B cell (primary cell): ENCODE data around the gene ADPRS. TPM values are rescaled to one million over a fixed set of nuclear protein-coding genes. Genes with fewer than 3 reads are reported as not detected.

Experiments used
- ATAC-seq: fragments of 200-7000 bp; cut with Tn5 transposase; one replicate; pipeline ENCODE4 v1.10.0; 2021; ENCODE audit warnings: low read depth, mild to moderate bottlenecking, moderate number of reproducible peaks, moderate library complexity
- CTCF ChIA-PET: fragments of 350-600 bp; sonication (Branson Sonifier 250); formaldehyde crosslinking; loops from one replicate; lab custom pipeline; 2021; ENCODE audit warnings: antibody characterized with exemption, inconsistent platforms; lab: Charles Lee
- POLR2A ChIA-PET: fragments of 350-600 bp; sonication (Branson Sonifier 250); formaldehyde crosslinking; loops from one replicate; lab custom pipeline; 2021; ENCODE audit warnings: antibody characterized with exemption; lab: Charles Lee
- DNase-seq: peaks from one replicate; pipeline ENCODE4 v3.0.0; 2013
- H2AFZ ChIP-seq: 2 replicates; pipeline ENCODE4 v1.6.1; 2012; ENCODE audit warnings: mild to moderate bottlenecking, low read depth, low read length; ENCODE audit not compliant: insufficient read depth, poor library complexity, severe bottlenecking
- H3K27ac ChIP-seq, 2 donors: 1 replicate in 1 of 2; 2 replicates in 1 of 2; pipeline ENCODE4 v1.5.1; 2012 to 2013; ENCODE audit warnings: low read length in 2 of 2, mild to moderate bottlenecking in 2 of 2, moderate library complexity in 1 of 2
- H3K27me3 ChIP-seq, 4 experiments: fragments of 200-600 bp in 1 of 4; sonication (generic) in 1 of 4; replicated peaks in 1 of 4; 1 replicate in 2 of 4; 2 replicates in 2 of 4; pipeline versions ENCODE4 v1.6.1 to v1.7.0; 2013 to 2016; ENCODE audit warnings: low read length in 3 of 4, mild to moderate bottlenecking in 2 of 4, mixed read lengths in 1 of 4, moderate library complexity in 1 of 4; ENCODE audit not compliant: insufficient read depth in 4 of 4, control insufficient read depth in 3 of 4; ENCODE audit errors: control extremely low read depth in 1 of 4
- H3K36me3 ChIP-seq, 2 experiments: replicated peaks in 1 of 2; 1 replicate in 1 of 2; 2 replicates in 1 of 2; pipeline versions ENCODE4 v1.6.1 to v1.7.1; 2013; ENCODE audit warnings: low read length in 1 of 2; ENCODE audit not compliant: insufficient read depth in 2 of 2, control insufficient read depth in 1 of 2; ENCODE audit errors: control extremely low read depth in 1 of 2, extremely low read depth in 1 of 2
- H3K4me1 ChIP-seq, 2 donors: fragments of 200-600 bp in 1 of 2; sonication (generic) in 1 of 2; 1 replicate in 1 of 2; 2 replicates in 1 of 2; pipeline versions ENCODE4 v1.5.1 to v1.6.1; 2013 to 2017; ENCODE audit warnings: low read length in 2 of 2; ENCODE audit not compliant: control insufficient read depth in 2 of 2, insufficient read depth in 2 of 2
- H3K4me2 ChIP-seq: replicated peaks from 2 replicates; pipeline ENCODE3; 2012; ENCODE audit warnings: mild to moderate bottlenecking, low read depth, low read length; ENCODE audit not compliant: poor library complexity, severe bottlenecking
- H3K4me3 ChIP-seq, 5 experiments: fragments of 200-600 bp in 1 of 5; sonication (generic) in 1 of 5; 1 replicate in 3 of 5; 2 replicates in 2 of 5; pipeline versions ENCODE4 v1.5.1 to v1.7.0; 2011 to 2016; ENCODE audit warnings: low read length in 4 of 5, mild to moderate bottlenecking in 4 of 5, low read depth in 2 of 5, control low read depth in 1 of 5, moderate library complexity in 1 of 5; ENCODE audit not compliant: insufficient read depth in 1 of 5; ENCODE audit errors: control extremely low read depth in 1 of 5, extremely low read depth in 1 of 5
- H3K79me2 ChIP-seq: fragments of 200-600 bp; sonication (generic); one replicate; pipeline ENCODE4 v1.6.0; 2016; ENCODE audit warnings: low read length; ENCODE audit not compliant: control insufficient read depth, insufficient read depth
- H3K9ac ChIP-seq: fragments of 200-600 bp; sonication (generic); 2 replicates; pipeline ENCODE4 v1.6.1; 2017; ENCODE audit warnings: mild to moderate bottlenecking, low read length, moderate library complexity
- H3K9me3 ChIP-seq, 3 donors: one replicate each; pipeline versions ENCODE4 v1.6.1 to v1.7.1; 2013; ENCODE audit warnings: low read length in 2 of 3; ENCODE audit not compliant: control insufficient read depth in 2 of 3, insufficient read depth in 1 of 3; ENCODE audit errors: control extremely low read depth in 1 of 3
- H4K20me1 ChIP-seq: 2 replicates; pipeline ENCODE4 v1.6.0; 2012; ENCODE audit warnings: mild to moderate bottlenecking, low read length; ENCODE audit not compliant: insufficient read depth, control insufficient read depth, poor library complexity, severe bottlenecking
- H3K27ac Mint-ChIP-seq: one replicate; pipeline ENCODE4 v1.8.0; 2021; ENCODE audit warnings: mixed read lengths
- H3K27me3 Mint-ChIP-seq: one replicate; pipeline ENCODE4 v1.8.0; 2021; ENCODE audit warnings: mixed read lengths
- H3K4me1 Mint-ChIP-seq: one replicate; pipeline ENCODE4 v1.8.0; 2021; ENCODE audit warnings: mixed read lengths
- H3K4me3 Mint-ChIP-seq: one replicate; pipeline ENCODE4 v1.8.0; 2021; ENCODE audit warnings: mixed read lengths
- H3K9me3 Mint-ChIP-seq: one replicate; pipeline ENCODE4 v1.8.0; 2022; ENCODE audit warnings: mixed read lengths; ENCODE audit not compliant: insufficient read depth
- EZH2 ChIP-seq: IDR thresholded peaks from 2 replicates; pipeline ENCODE4 v1.6.1; 2012; ENCODE audit warnings: borderline replicate concordance, low read depth, mild to moderate bottlenecking, moderate library complexity, low read length; ENCODE audit not compliant: insufficient read depth, poor library complexity, severe bottlenecking
- WGBS: methylation state at CpG from one replicate; pipeline ENCODE4 v1.1.5; 2013; ENCODE audit warnings: missing lambda C conversion rate; ENCODE audit not compliant: insufficient coverage; 5-methylcytosine and 5-hydroxymethylcytosine counted together
- intact Hi-C: fragments of 100-400 bp; cut with micrococcal nuclease; formaldehyde crosslinking; loops from one replicate; pipeline ENCODE4 v1.10.0; 2022
- polyA plus RNA-seq: library from polyadenylated mRNA; depleted of rRNA; stranded (reverse); fragments of >200 nt; gene quantifications from 2 replicates; pipeline ENCODE4 v1.2.3, GENCODE V29; 2012
- total RNA-seq, 2 donors: library from RNA; stranded (reverse); fragments of 120-200 nt in 1 of 2; gene quantifications; 1 replicate in 1 of 2; 2 replicates in 1 of 2; pipeline versions ENCODE4 v1.2.3 to v1.2.4, GENCODE V29; 2013 to 2022
- TF ChIP-seq, protein P1 (sequence below): fragments of 200-600 bp; IDR thresholded peaks from one replicate; pipeline ENCODE4 v1.8.0; 2022; ENCODE audit warnings: antibody characterized with exemption, mild to moderate bottlenecking

The ADPRS gene
- total and polyA plus RNA-seq, 2 donors (not counting 1 experiment from before 2014, with no cell fraction given): 15.0 to 20.9 TPM

DNA sequence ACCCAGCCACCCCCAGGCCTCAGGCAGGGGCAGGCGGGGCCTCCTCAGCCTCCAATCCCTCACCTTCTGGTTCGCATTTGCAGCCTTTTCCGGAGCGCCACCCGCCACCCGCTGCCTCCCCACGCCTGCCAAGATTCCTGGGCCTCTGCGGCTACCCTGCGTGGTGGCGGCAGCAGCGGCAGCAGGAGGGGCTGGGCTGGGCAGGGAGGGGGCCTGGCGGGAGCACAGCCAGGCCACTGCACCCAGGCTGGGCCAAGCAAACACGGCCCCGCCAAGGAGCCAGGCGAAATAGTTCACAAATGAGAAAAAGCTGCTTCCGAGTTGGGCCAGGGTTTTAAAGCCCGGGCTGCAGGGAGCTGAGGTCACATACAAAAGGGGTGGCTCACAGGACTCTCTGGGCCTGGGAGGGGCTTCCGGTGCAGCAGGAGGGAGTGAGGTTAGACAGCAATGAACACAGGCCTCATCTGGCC is 26.5 kb downstream of the ADPRS start:
- 93% methylated on average over 14 of the region's 18 CpGs for WGBS
- H3K27ac Mint-ChIP-seq: no peak overlapping the region
- no peak overlapping the region for H2AFZ ChIP-seq
- H4K20me1 ChIP-seq: no peaks in the 10 kb centered on the region
- H3K9me3 Mint-ChIP-seq: no peaks in the 10 kb centered on the region
- H3K27ac ChIP-seq: no peak overlapping the region
- no peaks in the 10 kb centered on the region for H3K4me1 Mint-ChIP-seq
- no peaks in the 10 kb centered on the region for H3K4me1 ChIP-seq
- TF ChIP-seq, protein P1, sequence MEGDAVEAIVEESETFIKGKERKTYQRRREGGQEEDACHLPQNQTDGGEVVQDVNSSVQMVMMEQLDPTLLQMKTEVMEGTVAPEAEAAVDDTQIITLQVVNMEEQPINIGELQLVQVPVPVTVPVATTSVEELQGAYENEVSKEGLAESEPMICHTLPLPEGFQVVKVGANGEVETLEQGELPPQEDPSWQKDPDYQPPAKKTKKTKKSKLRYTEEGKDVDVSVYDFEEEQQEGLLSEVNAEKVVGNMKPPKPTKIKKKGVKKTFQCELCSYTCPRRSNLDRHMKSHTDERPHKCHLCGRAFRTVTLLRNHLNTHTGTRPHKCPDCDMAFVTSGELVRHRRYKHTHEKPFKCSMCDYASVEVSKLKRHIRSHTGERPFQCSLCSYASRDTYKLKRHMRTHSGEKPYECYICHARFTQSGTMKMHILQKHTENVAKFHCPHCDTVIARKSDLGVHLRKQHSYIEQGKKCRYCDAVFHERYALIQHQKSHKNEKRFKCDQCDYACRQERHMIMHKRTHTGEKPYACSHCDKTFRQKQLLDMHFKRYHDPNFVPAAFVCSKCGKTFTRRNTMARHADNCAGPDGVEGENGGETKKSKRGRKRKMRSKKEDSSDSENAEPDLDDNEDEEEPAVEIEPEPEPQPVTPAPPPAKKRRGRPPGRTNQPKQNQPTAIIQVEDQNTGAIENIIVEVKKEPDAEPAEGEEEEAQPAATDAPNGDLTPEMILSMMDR: no peak
- no peak for TF ChIP-seq EZH2
- H3K4me2 ChIP-seq: no peak overlapping the region
- no peak overlapping the region for H3K4me3 ChIP-seq
- no peaks in the 10 kb centered on the region for H3K27me3 Mint-ChIP-seq
- H3K36me3 ChIP-seq: no peaks in the 10 kb centered on the region
- ChIA-PET CTCF (interaction anchor here (4.2 kb wide), 1 partner anchor 19 kb away, joined by 20 read pairs; no protein-coding TSS in a partner anchor), POLR2A (no interaction called here)
- ATAC-seq (no peak), DNase-seq (no peak)
- H3K9me3 ChIP-seq: no peaks in the 10 kb centered on the region
- H3K9ac ChIP-seq: no peak overlapping the region
- intact Hi-C loops: no loop called here
- H3K79me2 ChIP-seq: no peaks in the 10 kb centered on the region
- peaks cover 0 to 5% (median 0%) of the 10 kb centered on the region in 4 experiments for H3K27me3 ChIP-seq
- no peak overlapping the region for H3K4me3 Mint-ChIP-seq

DNA sequence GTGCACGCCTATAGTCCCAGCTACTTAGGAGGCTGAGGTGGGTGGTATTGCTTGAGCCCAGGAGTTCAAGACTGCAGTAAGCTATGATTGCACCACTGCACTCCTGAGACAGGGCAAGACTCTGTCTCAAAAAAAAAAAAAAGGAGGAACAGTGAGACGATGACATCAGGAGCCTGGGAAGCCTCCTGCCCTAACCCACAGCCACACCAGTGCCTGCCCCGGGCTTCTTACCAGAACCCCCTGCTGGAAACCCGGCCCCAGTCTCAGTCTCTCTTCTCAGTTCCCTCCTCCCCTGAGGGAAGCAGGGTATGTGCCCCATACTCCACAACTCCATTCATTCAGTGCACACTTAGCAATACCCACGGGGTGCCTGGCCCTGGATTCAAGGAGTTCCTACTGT is 27.2 kb downstream of the ADPRS start:
- Histone ChIP-seq H3K36me3 (no peaks in the 10 kb centered on the region), H4K20me1 (no peaks in the 10 kb centered on the region), H2AFZ (no peak overlapping the region), H3K4me3 (no peak overlapping the region), H3K27ac (no peak overlapping the region), H3K4me2 (no peak overlapping the region), H3K27me3 (peaks cover 0 to 5% (median 0%) of the 10 kb centered on the region in 4 experiments), H3K4me1 (no peaks in the 10 kb centered on the region), H3K79me2 (no peaks in the 10 kb centered on the region), H3K9ac (no peak overlapping the region), H3K9me3 (no peaks in the 10 kb centered on the region)
- no peak overlapping the region for H3K4me3 Mint-ChIP-seq
- H3K27me3 Mint-ChIP-seq: no peaks in the 10 kb centered on the region
- H3K27ac Mint-ChIP-seq: no peak overlapping the region
- no peak for DNase-seq
- H3K4me1 Mint-ChIP-seq: no peaks in the 10 kb centered on the region
- intact Hi-C loops: no loop called here
- no peak for ATAC-seq
- ChIA-PET POLR2A (no interaction called here), CTCF (interaction anchor here (4.2 kb wide), 1 partner anchor 19 kb away, joined by 20 read pairs; no protein-coding TSS in a partner anchor)
- no peak for TF ChIP-seq EZH2
- TF ChIP-seq, protein P1: no peak
- H3K9me3 Mint-ChIP-seq: no peaks in the 10 kb centered on the region
- 81% methylated on average over 4 of the region's 5 CpGs for WGBS
